PC-9 (cell line): Measurements from ENCODE around the gene PNLIPRP2. TPM values are rescaled to one million over a fixed set of nuclear protein-coding genes. Genes with fewer than 3 reads are reported as not detected.

Experiments
- BruUV-seq: library from RNA; stranded (reverse); fragments of 400-500 nt; replicated peaks from 2 replicates; lab custom pipeline; 2021; lab: Mats Ljungman, UMichigan
- CTCF ChIA-PET: fragments of 300-600 bp; sonication (Branson Sonifier 250); formaldehyde crosslinking; loops from one replicate; lab custom pipeline; 2022; ENCODE audit warnings: antibody characterized with exemption; lab: Charles Lee
- POLR2A ChIA-PET: fragments of 300-600 bp; sonication (Branson Sonifier 250); formaldehyde crosslinking; loops from one replicate; lab custom pipeline; 2022; ENCODE audit warnings: antibody characterized with exemption; ENCODE audit not compliant: unreplicated experiment; lab: Charles Lee
- DNase-seq, 2 experiments: peaks; one replicate each; pipeline versions ENCODE4 v3.0.0 to v3.0.0-alpha.2; 2015 to 2022; ENCODE audit warnings: mixed read lengths in 1 of 2
- H2AFZ ChIP-seq: fragments of 200-600 bp; sonication (generic); 2 replicates; pipeline ENCODE4 v1.8.1; 2017; ENCODE audit warnings: antibody characterized with exemption
- H3F3A ChIP-seq: fragments of 200-600 bp; sonication (generic); 2 replicates; pipeline ENCODE4 v1.8.1; 2017; ENCODE audit warnings: antibody characterized with exemption, mild to moderate bottlenecking, low read depth; ENCODE audit not compliant: insufficient read depth
- H3K27ac ChIP-seq: fragments of 200-600 bp; sonication (generic); 2 replicates; pipeline ENCODE4 v1.6.1; 2016; ENCODE audit warnings: mixed run types
- H3K27me3 ChIP-seq: fragments of 200-600 bp; sonication (generic); 2 replicates; pipeline ENCODE4 v1.6.1; 2016; ENCODE audit warnings: low read depth, mixed run types; ENCODE audit not compliant: insufficient read depth
- H3K36me3 ChIP-seq: fragments of 200-600 bp; sonication (generic); 2 replicates; pipeline ENCODE4 v1.6.1; 2016; ENCODE audit warnings: low read depth, mixed run types
- H3K4me1 ChIP-seq: fragments of 200-600 bp; sonication (generic); replicated peaks from 2 replicates; pipeline ENCODE4 v1.6.1; 2016; ENCODE audit warnings: mixed run types; ENCODE audit not compliant: insufficient read depth
- H3K4me2 ChIP-seq: fragments of 200-600 bp; sonication (generic); 2 replicates; pipeline ENCODE4 v1.6.1; 2017; ENCODE audit warnings: mixed run types
- H3K4me3 ChIP-seq: fragments of 200-600 bp; sonication (generic); 2 replicates; pipeline ENCODE4 v1.6.1; 2016; ENCODE audit warnings: mixed run types
- H3K79me2 ChIP-seq: fragments of 200-600 bp; sonication (generic); 2 replicates; pipeline ENCODE4 v1.6.1; 2017; ENCODE audit warnings: low read depth, mixed run types
- H3K9me2 ChIP-seq: fragments of 200-600 bp; sonication (generic); 2 replicates; pipeline ENCODE4 v1.8.1; 2017; ENCODE audit warnings: mild to moderate bottlenecking; ENCODE audit not compliant: insufficient read depth
- H3K9me3 ChIP-seq: fragments of 200-600 bp; sonication (generic); 2 replicates; pipeline ENCODE4 v1.8.1; 2016; ENCODE audit warnings: low read depth; ENCODE audit not compliant: insufficient read depth
- H4K20me1 ChIP-seq: fragments of 200-600 bp; sonication (generic); 2 replicates; pipeline ENCODE4 v1.8.1; 2017; ENCODE audit not compliant: insufficient read depth
- EZH2 ChIP-seq: fragments of 200-600 bp; sonication (generic); IDR thresholded peaks from 2 replicates; pipeline ENCODE4 v1.8.0; 2017; ENCODE audit warnings: antibody characterized with exemption, low read depth
- intact Hi-C: fragments of 100-400 bp; cut with micrococcal nuclease; formaldehyde crosslinking; loops from one replicate; pipeline ENCODE4 v1.10.0; 2022; ENCODE audit not compliant: unreplicated experiment
- total RNA-seq: library from RNA; stranded (reverse); gene quantifications from 2 replicates; pipeline ENCODE4 v1.2.3, GENCODE V29; 2021
- TF ChIP-seq, protein P1 (sequence below): fragments of 200-600 bp; sonication (generic); conservative IDR thresholded peaks from 2 replicates; pipeline ENCODE4 v1.6.1; 2017; ENCODE audit warnings: mixed run types, antibody characterized with exemption, mild to moderate bottlenecking, moderate library complexity

Gene PNLIPRP2
- total RNA-seq, 1 experiment from 2014 or later, result not detected

DNA sequence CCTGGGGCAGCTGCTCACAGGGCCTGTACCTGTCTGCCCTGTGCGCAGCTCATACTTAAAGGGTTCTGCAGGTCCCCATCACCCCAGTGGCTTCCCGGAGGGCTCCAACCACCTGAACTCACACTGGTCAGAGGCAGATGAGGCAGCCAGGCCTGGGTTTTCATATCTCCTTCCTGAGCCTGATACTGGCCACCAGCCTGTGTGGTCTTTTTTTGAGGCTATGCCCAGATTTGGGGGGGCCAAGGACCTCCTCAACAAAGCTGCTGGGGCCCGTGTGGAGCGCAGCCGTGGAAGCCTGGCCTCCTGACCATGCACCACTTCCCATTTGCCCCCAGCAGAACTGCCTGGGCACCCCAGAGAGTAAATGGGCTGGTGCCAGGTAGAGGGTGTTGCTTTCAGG lies 25.7 kb downstream of the PNLIPRP2 start:
- H3K36me3 ChIP-seq, result no peaks in the 10 kb centered on the region
- no TSS peak for BruUV-seq
- TF ChIP-seq, protein P1, sequence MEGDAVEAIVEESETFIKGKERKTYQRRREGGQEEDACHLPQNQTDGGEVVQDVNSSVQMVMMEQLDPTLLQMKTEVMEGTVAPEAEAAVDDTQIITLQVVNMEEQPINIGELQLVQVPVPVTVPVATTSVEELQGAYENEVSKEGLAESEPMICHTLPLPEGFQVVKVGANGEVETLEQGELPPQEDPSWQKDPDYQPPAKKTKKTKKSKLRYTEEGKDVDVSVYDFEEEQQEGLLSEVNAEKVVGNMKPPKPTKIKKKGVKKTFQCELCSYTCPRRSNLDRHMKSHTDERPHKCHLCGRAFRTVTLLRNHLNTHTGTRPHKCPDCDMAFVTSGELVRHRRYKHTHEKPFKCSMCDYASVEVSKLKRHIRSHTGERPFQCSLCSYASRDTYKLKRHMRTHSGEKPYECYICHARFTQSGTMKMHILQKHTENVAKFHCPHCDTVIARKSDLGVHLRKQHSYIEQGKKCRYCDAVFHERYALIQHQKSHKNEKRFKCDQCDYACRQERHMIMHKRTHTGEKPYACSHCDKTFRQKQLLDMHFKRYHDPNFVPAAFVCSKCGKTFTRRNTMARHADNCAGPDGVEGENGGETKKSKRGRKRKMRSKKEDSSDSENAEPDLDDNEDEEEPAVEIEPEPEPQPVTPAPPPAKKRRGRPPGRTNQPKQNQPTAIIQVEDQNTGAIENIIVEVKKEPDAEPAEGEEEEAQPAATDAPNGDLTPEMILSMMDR, result no peak
- no peak for TF ChIP-seq EZH2
- no peak for DNase-seq
- H3K27me3 ChIP-seq, result peaks cover 55% of the 10 kb centered on the region
- ChIA-PET POLR2A (no interaction called here), CTCF (no interaction called here)
- H3K9me3 ChIP-seq, result 0 out of 2 replicates have a peak, but pooled peaks cover 4% of the 10 kb centered on the region
- intact Hi-C loops, result no loop called here
- no peak overlapping the region for H3K4me3 ChIP-seq
- no peak overlapping the region for H3K4me2 ChIP-seq
- H3K27ac ChIP-seq, result no peak overlapping the region
- no peak overlapping the region for H2AFZ ChIP-seq
- H4K20me1 ChIP-seq, result no peaks in the 10 kb centered on the region
- H3K79me2 ChIP-seq, result no peaks in the 10 kb centered on the region
- no peaks in the 10 kb centered on the region for H3F3A ChIP-seq
- no peaks in the 10 kb centered on the region for H3K4me1 ChIP-seq
- no peaks in the 10 kb centered on the region for H3K9me2 ChIP-seq

DNA sequence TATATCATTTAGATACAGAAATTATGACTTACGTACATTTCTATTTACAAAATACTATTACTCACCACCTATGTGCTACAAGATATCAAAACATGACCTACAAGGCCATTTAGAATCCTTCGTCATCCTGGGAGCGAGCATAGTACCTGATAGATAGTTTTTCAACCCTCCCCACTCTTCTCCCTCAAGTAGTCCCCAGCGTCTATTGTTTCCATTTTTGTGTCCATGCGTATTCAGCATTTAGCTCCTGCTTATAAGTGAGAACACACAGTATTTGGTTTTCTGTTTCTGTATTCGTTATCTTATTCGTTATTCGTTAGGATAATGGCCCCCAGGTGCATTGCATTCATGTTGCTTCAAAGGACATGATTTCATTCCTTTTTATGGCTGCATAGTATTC lies 28.1 kb downstream of the PNLIPRP2 start:
- BruUV-seq, result no TSS peak
- H4K20me1 ChIP-seq, result no peaks in the 10 kb centered on the region
- H3F3A ChIP-seq, result no peaks in the 10 kb centered on the region
- ChIA-PET POLR2A (no interaction called here), CTCF (interaction anchor here (0.6 kb wide), 1 partner anchor 140 kb away, joined by 5 read pairs; no protein-coding TSS in a partner anchor)
- H3K9me2 ChIP-seq, result no peaks in the 10 kb centered on the region
- H3K36me3 ChIP-seq, result no peaks in the 10 kb centered on the region
- H3K4me3 ChIP-seq, result no peak overlapping the region
- H3K27ac ChIP-seq, result no peak overlapping the region
- no peak overlapping the region for H3K4me2 ChIP-seq
- intact Hi-C loops, result no loop called here
- peaks cover 74% of the 10 kb centered on the region for H3K27me3 ChIP-seq
- no peaks in the 10 kb centered on the region for H3K79me2 ChIP-seq
- no peaks in the 10 kb centered on the region for H3K4me1 ChIP-seq
- DNase-seq, result no peak
- no peak for TF ChIP-seq EZH2
- TF ChIP-seq, protein P1, result no peak
- H3K9me3 ChIP-seq, result 0 out of 2 replicates have a peak, but pooled peaks cover 4% of the 10 kb centered on the region
- H2AFZ ChIP-seq, result no peak overlapping the region

DNA sequence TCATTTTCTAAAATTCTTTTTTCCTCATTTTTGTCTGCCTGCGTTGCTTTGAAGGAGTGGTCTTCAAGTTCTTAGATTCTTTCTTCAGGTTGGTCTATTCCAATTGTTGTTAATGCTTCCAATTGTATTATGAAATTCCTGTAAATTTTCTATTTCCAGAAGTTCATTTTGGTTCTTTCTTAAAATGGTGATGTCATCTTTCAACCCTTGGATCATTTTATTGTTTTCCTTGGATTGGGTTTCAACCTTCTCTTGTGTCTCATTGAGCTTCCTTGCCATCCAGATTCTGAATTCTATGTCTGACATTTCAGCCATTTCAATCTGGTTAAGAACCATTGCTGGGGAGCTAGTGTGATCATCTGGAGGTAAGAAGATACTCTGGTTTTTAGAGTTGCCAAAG lies 33.1 kb downstream of the PNLIPRP2 start:
- Histone ChIP-seq H3K9me2 (no peaks in the 10 kb centered on the region), H3F3A (no peaks in the 10 kb centered on the region), H3K27ac (no peak overlapping the region), H3K4me2 (no peak overlapping the region), H2AFZ (no peak overlapping the region), H4K20me1 (no peaks in the 10 kb centered on the region), H3K79me2 (no peaks in the 10 kb centered on the region), H3K4me1 (no peaks in the 10 kb centered on the region), H3K27me3 (peaks cover 50% of the 10 kb centered on the region; the same call in 1 of the 2 replicates), H3K36me3 (no peaks in the 10 kb centered on the region), H3K4me3 (no peak overlapping the region), H3K9me3 (0 out of 2 replicates have a peak, but pooled peaks cover 4% of the 10 kb centered on the region)
- DNase-seq, result no peak
- TF ChIP-seq EZH2, result no peak
- TF ChIP-seq, protein P1, result no peak
- ChIA-PET CTCF (no interaction called here), POLR2A (no interaction called here)
- intact Hi-C loops, result no loop called here
- BruUV-seq, result no TSS peak
